ENCODE measurements around the gene DLG2.

Gene DLG2

GRCh38 chr11:83823461-83824025, 1803.6 kb downstream of the DLG2 start:
- ChIA-PET CTCF (interaction anchor here (0.7 to 11.0 kb wide), 11 partner anchors 9 to 1106 kb away, joined by 3 to 369 read pairs (median 5); partner anchors contain the start of gene CCDC90B), POLR2A (interaction anchor here (0.7 kb wide), 1 partner anchor 538 kb away, joined by 3 read pairs; the partner anchor contains the start of gene CCDC90B)
- DNase-seq (ENCODE audit: low read depth, low spot score) = no peak
- TF ChIP-seq, protein P1, sequence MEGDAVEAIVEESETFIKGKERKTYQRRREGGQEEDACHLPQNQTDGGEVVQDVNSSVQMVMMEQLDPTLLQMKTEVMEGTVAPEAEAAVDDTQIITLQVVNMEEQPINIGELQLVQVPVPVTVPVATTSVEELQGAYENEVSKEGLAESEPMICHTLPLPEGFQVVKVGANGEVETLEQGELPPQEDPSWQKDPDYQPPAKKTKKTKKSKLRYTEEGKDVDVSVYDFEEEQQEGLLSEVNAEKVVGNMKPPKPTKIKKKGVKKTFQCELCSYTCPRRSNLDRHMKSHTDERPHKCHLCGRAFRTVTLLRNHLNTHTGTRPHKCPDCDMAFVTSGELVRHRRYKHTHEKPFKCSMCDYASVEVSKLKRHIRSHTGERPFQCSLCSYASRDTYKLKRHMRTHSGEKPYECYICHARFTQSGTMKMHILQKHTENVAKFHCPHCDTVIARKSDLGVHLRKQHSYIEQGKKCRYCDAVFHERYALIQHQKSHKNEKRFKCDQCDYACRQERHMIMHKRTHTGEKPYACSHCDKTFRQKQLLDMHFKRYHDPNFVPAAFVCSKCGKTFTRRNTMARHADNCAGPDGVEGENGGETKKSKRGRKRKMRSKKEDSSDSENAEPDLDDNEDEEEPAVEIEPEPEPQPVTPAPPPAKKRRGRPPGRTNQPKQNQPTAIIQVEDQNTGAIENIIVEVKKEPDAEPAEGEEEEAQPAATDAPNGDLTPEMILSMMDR (IDR thresholded peaks at IDR 0.05; ENCODE audit: insufficient read depth, low read length, missing control alignments) = no peak
- H3K4me3 ChIP-seq (ENCODE audit: low read depth, low read length) = no peak overlapping the region

DNA sequence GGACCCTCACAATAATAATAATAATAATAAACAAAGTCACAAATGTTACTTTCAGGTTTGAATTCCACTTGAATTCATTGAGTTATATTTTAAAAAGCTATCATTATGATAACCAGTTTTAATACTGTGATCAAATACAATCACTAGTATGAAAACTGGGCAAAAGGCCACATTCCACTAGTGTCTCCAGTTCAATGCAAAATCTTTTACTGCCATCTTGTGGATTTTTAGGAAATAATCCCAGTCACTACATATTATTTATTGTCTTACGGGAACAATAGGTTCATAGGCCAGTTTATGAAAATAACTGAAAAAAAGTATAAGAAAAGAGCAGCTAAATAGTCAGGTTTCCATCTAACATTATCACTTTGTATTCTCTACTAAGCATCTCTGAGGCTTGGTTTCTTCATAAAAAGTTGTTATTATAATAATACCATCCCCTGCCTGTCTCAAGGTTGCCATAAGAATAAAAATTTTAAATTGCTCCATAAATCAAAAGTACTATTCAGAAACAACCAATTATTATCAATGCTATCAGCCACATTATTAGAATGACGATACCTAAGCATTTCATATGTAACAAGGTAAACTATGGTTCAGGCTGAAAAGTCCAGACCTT, 1807.1 kb downstream of the DLG2 start:
- TF ChIP-seq, protein P1 (IDR thresholded peaks at IDR 0.05; ENCODE audit: insufficient read depth, low read length, missing control alignments) = peak; percentile 35
- ChIA-PET CTCF (interaction anchor here (0.5 to 11.0 kb wide), 39 partner anchors 8 to 1141 kb away, joined by 3 to 369 read pairs (median 4); partner anchors contain the start of genes CCDC90B and DDIAS), POLR2A (no interaction called here)
- H3K4me3 ChIP-seq (ENCODE audit: low read depth, low read length) = no peak overlapping the region
- DNase-seq (ENCODE audit: low read depth, low spot score) = peak; percentile 26

GRCh38 chr11:83818349-83818748, 1808.8 kb downstream of the DLG2 start:
- CTCF ChIA-PET = interaction anchor here (0.8 to 11.0 kb wide), 18 partner anchors 9 to 1135 kb away, joined by 3 to 369 read pairs (median 9); partner anchors contain the start of gene CCDC90B
- TF ChIP-seq, protein P1 (IDR thresholded peaks at IDR 0.05; ENCODE audit: insufficient read depth, low read length, missing control alignments) = no peak

GRCh38 chr11:83816572-83817187, 1810.5 kb downstream of the DLG2 start:
- ChIA-PET POLR2A (no interaction called here), CTCF (interaction anchor here (0.7 to 11.0 kb wide), 43 partner anchors 11 to 1133 kb away, joined by 3 to 369 read pairs (median 4); partner anchors contain the start of genes CCDC90B and PRCP)
- no peak overlapping the region for H3K4me3 ChIP-seq (ENCODE audit: low read depth, low read length)
- DNase-seq (ENCODE audit: low read depth, low spot score) = no peak
- TF ChIP-seq, protein P1 (IDR thresholded peaks at IDR 0.05; ENCODE audit: insufficient read depth, low read length, missing control alignments) = peak; percentile 41

More at GRCh38 chr11:83818349-83818748, 1808.8 kb downstream of the DLG2 start:
- no peak overlapping the region for H3K4me3 ChIP-seq (ENCODE audit: low read depth, low read length)
- POLR2A ChIA-PET = no interaction called here
- no peak for DNase-seq (ENCODE audit: low read depth, low spot score)

- no peak overlapping the region for H3K4me3 ChIP-seq (ENCODE audit: low read depth, low read length)
- ChIA-PET CTCF (interaction anchor here (0.6 to 11.0 kb wide), 40 partner anchors 8 to 1133 kb away, joined by 3 to 369 read pairs (median 4); partner anchors contain the start of genes CCDC90B and PRCP), POLR2A (no interaction called here)
- TF ChIP-seq, protein P1 (IDR thresholded peaks at IDR 0.05; ENCODE audit: insufficient read depth, low read length, missing control alignments) = no peak
- DNase-seq (ENCODE audit: low read depth, low spot score) = no peak
These were observed 1811.4 kb downstream of the DLG2 start for GRCh38 chr11:83815736-83816135.

DNA sequence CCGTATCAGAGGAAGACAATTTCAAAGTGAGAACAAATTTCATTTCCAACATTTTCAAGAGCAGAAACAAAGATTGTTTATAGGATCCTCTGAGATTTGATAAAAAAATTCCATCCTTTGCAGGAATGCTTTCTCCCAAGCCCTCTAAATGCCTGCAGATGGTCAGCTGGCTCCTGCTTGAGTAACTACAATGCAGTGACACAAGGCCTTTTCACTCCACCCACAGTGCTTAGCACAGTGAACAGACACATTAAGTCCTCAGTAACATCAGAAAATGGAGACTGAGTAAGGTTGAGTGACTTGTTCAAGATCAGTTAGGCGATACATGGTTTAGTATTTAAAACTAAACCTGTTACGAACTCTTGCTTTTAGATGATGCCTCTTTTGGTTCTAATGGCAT, 1813.8 kb downstream of the DLG2 start:
- H3K4me3 ChIP-seq (ENCODE audit: low read depth, low read length) = no peak overlapping the region
- POLR2A ChIA-PET = no interaction called here
- CTCF ChIA-PET = interaction anchor here (1.4 kb wide), 1 partner anchor 15 kb away, joined by 3 read pairs; no protein-coding TSS in a partner anchor
- DNase-seq (ENCODE audit: low read depth, low spot score) = no peak
- TF ChIP-seq, protein P1 (IDR thresholded peaks at IDR 0.05; ENCODE audit: insufficient read depth, low read length, missing control alignments) = no peak
